Sigmoid colon (tissue), 7 donors: ENCODE measurements around the gene GLI3. TPM values are rescaled to one million over a fixed set of nuclear protein-coding genes. Genes with fewer than 3 reads are reported as not detected.

Source experiments
- DNase-seq: peaks from one replicate; pipeline ENCODE4 v3.0.0-alpha.2; 2019
- H3K27ac ChIP-seq, 4 donors: fragments of 200-600 bp; sonication (generic); one replicate each; pipeline ENCODE4 v1.5.1; 2016 to 2019; ENCODE audit warnings: mild to moderate bottlenecking in 1 of 4
- H3K27me3 ChIP-seq, 3 donors: fragments of 200-600 bp; sonication (generic); one replicate each; pipeline ENCODE4 v1.5.1; 2019; ENCODE audit warnings: mild to moderate bottlenecking in 1 of 3
- H3K36me3 ChIP-seq, 4 donors: fragments of 200-600 bp; sonication (generic); one replicate each; pipeline ENCODE4 v1.5.1; 2016 to 2019
- H3K4me1 ChIP-seq, 4 donors: fragments of 200-600 bp; sonication (generic); one replicate each; pipeline ENCODE4 v1.5.1; 2017 to 2019
- H3K4me3 ChIP-seq, 4 donors: fragments of 200-600 bp; sonication (generic); one replicate each; pipeline ENCODE4 v1.5.1; 2017 to 2019; ENCODE audit warnings: mild to moderate bottlenecking in 2 of 4, moderate library complexity in 1 of 4
- H3K9me3 ChIP-seq, 4 donors: fragments of 200-600 bp in 3 of 4; sonication (generic) in 3 of 4; one replicate each; pipeline versions ENCODE4 v1.5.1 to v1.6.1; 2013 to 2019
- EP300 ChIP-seq, 4 donors: sonication (generic); formaldehyde crosslinking; IDR thresholded peaks; one replicate each; pipeline ENCODE4 v1.6.1; 2017; ENCODE audit warnings: antibody characterized with exemption in 4 of 4
- POLR2A ChIP-seq, 2 donors: fragments of 450-650 bp; IDR thresholded peaks; one replicate each; pipeline ENCODE4 v1.6.1; 2016; ENCODE audit warnings: antibody characterized with exemption in 2 of 2, mild to moderate bottlenecking in 2 of 2, moderate library complexity in 2 of 2
- POLR2AphosphoS5 ChIP-seq, 4 donors: sonication (generic); formaldehyde crosslinking; IDR thresholded peaks; one replicate each; pipeline ENCODE4 v1.6.1; 2017; ENCODE audit warnings: antibody characterized with exemption in 4 of 4
- WGBS, 2 donors: extraction: QIAGEN DNeasy Blood & Tissue Kit; methylation state at CpG; one replicate each; pipeline ENCODE4 v1.1.7; 2013; 5-methylcytosine and 5-hydroxymethylcytosine counted together
- intact Hi-C: fragments of 100-400 bp; cut with DNase I; formaldehyde crosslinking; loops from one replicate; pipeline ENCODE4 v1.15.1; 2023
- polyA plus RNA-seq, 3 donors: library from polyadenylated mRNA; stranded (reverse); fragments of 200-250 nt; gene quantifications; one replicate each; pipeline ENCODE4 v1.2.3, GENCODE V29; 2013
- total RNA-seq, 4 donors: library from RNA; depleted of rRNA; stranded (reverse); fragments of >200 nt; gene quantifications; one replicate each; pipeline ENCODE4 v1.1.0, GENCODE V29; 2016
- TF ChIP-seq, protein P1 (sequence below), 4 experiments: fragments of 450-650 bp in 3 of 4; fragments of 200-600 bp in 1 of 4; IDR thresholded peaks; one replicate each; pipeline ENCODE4 v1.5.1; 2016 to 2019; ENCODE audit warnings: antibody characterized with exemption in 4 of 4, mild to moderate bottlenecking in 3 of 4, moderate library complexity in 2 of 4
- donor health status: healthy with polysubstance abuse.
- donor health status: Bipolar disorder and iron deficiency.
- donor health status: healthy.

GLI3 gene
- total and polyA plus RNA-seq, 7 donors, result 0.23 to 31.6 (median 17.2) TPM

DNA sequence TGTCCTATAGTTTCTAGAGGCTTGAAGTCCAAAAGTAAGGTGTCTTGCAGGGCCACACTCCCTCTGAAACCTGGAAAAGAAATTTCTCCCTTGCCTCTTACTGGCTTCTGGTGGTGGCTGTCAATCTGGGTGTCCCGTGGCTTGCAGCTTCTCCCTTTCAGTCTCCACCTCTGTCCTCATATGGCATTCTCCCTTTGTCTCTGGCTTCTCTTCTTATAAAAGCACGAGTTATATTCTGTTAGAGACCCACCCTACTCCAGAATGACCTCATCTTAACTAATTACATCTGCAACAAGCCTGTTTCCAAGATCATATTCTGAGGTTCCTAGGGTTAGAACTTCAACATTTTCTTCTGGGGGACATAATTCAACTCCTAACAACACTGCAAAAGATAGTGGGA lies 3.4 kb upstream of the GLI3 start:
- TF ChIP-seq, protein P1, sequence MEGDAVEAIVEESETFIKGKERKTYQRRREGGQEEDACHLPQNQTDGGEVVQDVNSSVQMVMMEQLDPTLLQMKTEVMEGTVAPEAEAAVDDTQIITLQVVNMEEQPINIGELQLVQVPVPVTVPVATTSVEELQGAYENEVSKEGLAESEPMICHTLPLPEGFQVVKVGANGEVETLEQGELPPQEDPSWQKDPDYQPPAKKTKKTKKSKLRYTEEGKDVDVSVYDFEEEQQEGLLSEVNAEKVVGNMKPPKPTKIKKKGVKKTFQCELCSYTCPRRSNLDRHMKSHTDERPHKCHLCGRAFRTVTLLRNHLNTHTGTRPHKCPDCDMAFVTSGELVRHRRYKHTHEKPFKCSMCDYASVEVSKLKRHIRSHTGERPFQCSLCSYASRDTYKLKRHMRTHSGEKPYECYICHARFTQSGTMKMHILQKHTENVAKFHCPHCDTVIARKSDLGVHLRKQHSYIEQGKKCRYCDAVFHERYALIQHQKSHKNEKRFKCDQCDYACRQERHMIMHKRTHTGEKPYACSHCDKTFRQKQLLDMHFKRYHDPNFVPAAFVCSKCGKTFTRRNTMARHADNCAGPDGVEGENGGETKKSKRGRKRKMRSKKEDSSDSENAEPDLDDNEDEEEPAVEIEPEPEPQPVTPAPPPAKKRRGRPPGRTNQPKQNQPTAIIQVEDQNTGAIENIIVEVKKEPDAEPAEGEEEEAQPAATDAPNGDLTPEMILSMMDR (IDR thresholded peaks at IDR 0.05), result no peak
- TF ChIP-seq EP300 (IDR thresholded peaks at IDR 0.05) (no peak), POLR2A (IDR thresholded peaks at IDR 0.05) (no peak), POLR2AphosphoS5 (IDR thresholded peaks at IDR 0.05) (no peak)
- Histone ChIP-seq H3K27ac (no peak overlapping the region), H3K4me3 (no peak overlapping the region), H3K27me3 (no peaks in the 10 kb centered on the region), H3K9me3 (no peaks in the 10 kb centered on the region), H3K36me3 (no peaks in the 10 kb centered on the region), H3K4me1 (peaks cover 0 to 22% (median 15%) of the 10 kb centered on the region in 4 donors)
- no peak for DNase-seq
- WGBS, 2 donors, result 25 to 52% methylated on average over 2 of the region's 2 CpGs
- intact Hi-C loops, result no loop called here

DNA sequence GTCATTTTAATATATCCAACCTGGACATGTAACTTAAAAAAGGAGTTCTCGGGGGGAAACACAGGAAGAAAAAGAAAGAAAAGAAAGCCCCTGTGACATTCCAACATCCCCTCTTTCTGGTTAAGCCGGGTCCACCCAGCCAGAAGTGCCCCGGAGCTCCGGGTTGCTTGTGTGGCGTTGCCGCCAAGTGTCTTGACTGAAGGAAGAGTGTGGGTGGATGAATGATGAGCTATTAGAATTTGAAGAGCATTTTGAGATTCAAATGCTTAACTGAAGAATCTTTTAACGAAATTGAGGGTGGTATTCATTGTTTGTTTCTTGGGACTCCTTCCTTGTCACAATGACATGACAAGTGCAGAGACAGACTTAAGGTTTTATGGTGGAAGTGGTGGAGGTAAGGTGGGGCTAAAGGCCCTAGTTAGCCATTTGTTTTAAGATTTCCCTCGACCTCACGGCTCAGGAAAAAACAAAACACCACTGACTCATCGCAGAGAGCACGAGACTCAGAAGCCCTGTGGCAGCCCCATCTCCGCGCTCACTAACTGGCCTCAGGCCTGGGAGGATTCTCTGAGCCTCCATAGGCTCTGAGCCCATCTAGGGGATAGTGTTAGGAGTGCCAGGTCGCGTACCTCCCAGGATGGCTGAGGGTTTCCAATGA lies 1.8 kb upstream of the GLI3 start:
- Histone ChIP-seq H3K4me3 (peak overlapping the region in 3 of 4 donors; percentile 67 to 88 (median 86)), H3K9me3 (no peaks in the 10 kb centered on the region), H3K27ac (peak overlapping the region; percentile 91 to 97 (median 96)), H3K4me1 (peaks cover 0 to 36% (median 25%) of the 10 kb centered on the region in 4 donors), H3K27me3 (no peaks in the 10 kb centered on the region), H3K36me3 (no peaks in the 10 kb centered on the region)
- WGBS, 2 donors, result 48 to 55% methylated on average over 15 of the region's 15 CpGs
- peak; percentile 85 for DNase-seq
- TF ChIP-seq POLR2A (IDR thresholded peaks at IDR 0.05), result no peak
- no peak for TF ChIP-seq EP300 (IDR thresholded peaks at IDR 0.05)
- peak in 1 of 4 donors; percentile 52 for TF ChIP-seq POLR2AphosphoS5 (IDR thresholded peaks at IDR 0.05)
- TF ChIP-seq, protein P1 (IDR thresholded peaks at IDR 0.05), result no peak
- intact Hi-C loops, result loop anchor here (2.0 to 10.0 kb wide), 6 partner anchors 24 to 593 kb away; partner anchors contain the start of gene INHBA

DNA sequence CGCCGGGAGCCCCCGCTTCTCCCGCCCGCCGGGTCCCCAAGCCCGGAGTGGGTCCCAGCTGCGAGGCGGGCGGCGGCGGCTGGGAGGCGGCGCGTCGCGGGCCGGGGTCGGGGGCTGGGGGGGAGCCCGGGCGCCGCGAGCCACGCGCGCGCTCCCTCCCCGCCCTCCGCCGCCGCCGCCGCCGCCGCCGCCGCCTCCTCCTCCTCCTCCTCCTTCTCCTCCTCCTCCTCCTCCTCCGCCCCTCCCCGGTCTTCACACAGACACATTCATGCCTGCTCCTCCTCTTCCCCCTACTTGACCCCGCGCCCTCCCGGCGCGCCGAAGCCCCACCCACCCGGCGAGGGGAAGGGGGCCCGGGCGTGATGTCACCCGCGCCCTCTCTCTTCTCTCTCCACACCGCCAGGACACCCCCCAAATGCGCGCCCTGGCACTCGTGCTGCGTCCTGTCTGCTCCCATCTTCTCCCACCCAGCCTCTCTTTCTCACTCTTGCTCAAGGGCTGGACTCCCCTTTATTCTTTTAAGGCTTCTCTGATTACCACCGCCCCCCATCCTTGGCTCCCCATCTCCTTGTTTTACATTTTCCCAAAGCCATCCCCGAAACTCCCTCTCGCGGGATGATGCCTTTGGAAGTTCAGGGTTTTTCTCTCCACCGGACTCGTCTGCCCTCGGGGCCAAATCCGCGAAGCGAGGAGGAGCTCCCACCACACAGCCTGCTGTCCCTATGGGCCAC lies 967 bp upstream of the GLI3 start:
- peak; percentile 95 for DNase-seq
- TF ChIP-seq EP300 (IDR thresholded peaks at IDR 0.05), result no peak
- TF ChIP-seq POLR2AphosphoS5 (IDR thresholded peaks at IDR 0.05), result peak in 2 of 4 donors; percentile 13 to 26
- Histone ChIP-seq H3K36me3 (no peaks in the 10 kb centered on the region), H3K9me3 (no peaks in the 10 kb centered on the region), H3K27ac (peak overlapping the region; percentile 91 to 97 (median 96)), H3K4me1 (peaks cover 0 to 45% (median 34%) of the 10 kb centered on the region in 4 donors), H3K4me3 (peak overlapping the region; percentile 67 to 88 (median 81)), H3K27me3 (no peaks in the 10 kb centered on the region)
- 3 to 9% methylated on average over 63 to 65 of the region's 66 CpGs for WGBS, 2 donors
- intact Hi-C loops, result loop anchor here (2.0 to 10.0 kb wide), 9 partner anchors 25 to 594 kb away; partner anchors contain the start of gene INHBA

DNA sequence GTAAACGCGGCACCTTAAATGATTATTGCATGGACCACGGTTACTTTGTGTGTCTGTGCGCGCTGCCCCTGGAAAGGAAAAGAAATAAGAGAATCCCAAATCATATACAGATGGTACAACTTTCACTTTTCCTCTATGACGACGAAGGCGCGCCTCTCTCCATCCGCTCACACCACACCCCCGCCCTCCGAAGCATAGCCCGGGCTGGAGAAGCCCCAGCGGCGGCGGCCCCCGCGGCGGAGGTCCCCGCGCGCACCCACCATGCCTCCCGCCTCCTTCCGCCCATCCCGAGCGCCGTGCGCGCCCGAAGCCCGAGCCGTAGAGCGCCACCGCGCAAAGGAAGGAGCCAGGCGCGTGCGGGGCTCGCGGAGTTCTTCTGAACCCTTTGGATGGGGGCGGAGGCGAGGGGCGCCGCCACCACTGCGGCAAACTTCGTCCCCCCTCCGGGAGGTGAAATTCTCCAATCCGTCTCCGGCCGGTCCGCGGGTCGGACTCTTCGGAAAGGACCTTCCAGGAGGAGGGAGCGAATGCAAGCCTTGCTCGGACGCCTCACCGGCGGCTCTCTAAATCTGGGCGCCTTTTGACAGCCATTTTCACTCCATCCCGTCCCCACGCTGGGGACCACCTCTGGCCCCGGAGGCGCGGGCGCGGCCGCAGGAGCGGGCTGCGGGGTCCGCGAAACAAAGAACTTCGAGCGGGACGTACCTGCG lies 588 bp downstream of the GLI3 start:
- intact Hi-C loops, result loop anchor here (2.0 to 10.0 kb wide), 8 partner anchors 111 to 596 kb away; partner anchors contain the start of gene INHBA
- no peaks in the 10 kb centered on the region for H3K9me3 ChIP-seq
- DNase-seq, result peak; percentile 84
- H3K4me1 ChIP-seq, result peaks cover 0 to 60% (median 50%) of the 10 kb centered on the region in 4 donors
- H3K36me3 ChIP-seq, result no peaks in the 10 kb centered on the region
- 1% methylated on average over 76 of the region's 76 CpGs for WGBS, 2 donors
- no peaks in the 10 kb centered on the region for H3K27me3 ChIP-seq
- peak overlapping the region; percentile 67 to 88 (median 81) for H3K4me3 ChIP-seq
- peak overlapping the region; percentile 91 to 97 (median 96) for H3K27ac ChIP-seq
- TF ChIP-seq POLR2A (IDR thresholded peaks at IDR 0.05) (peak in 1 of 2 donors; percentile 29), EP300 (IDR thresholded peaks at IDR 0.05) (no peak), POLR2AphosphoS5 (IDR thresholded peaks at IDR 0.05) (peak; percentile 46 to 80 (median 61))
- TF ChIP-seq, protein P1 (IDR thresholded peaks at IDR 0.05), result no peak
